ENCODE data around the gene PARM1.

The PARM1 gene

DNA sequence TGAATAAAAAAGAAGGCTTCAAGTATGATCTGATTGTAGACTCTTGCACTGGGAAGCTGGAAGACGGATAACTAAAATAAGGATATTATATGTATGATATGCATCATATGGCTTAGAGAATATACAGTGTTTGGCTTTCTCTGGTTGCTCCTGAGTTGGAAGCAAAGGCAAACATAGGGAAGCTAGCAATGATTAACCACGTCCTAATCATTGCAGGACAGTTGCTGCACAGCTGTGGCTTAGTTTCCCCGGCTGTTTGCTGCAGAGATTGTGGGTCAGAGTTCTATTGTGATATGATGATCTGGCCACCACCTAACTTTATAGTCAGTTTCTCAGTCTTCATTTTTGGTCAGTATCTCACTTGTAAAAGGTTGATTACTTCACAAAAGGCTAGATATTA is 36.3 kb upstream of the PARM1 start:
- H3K4me2 ChIP-seq (ENCODE audit: low read depth, low read length, poor library complexity, severe bottlenecking): no peak overlapping the region
- H3K36me3 ChIP-seq (ENCODE audit: low read length): no peaks in the 10 kb centered on the region
- no peaks in the 10 kb centered on the region for H3F3A ChIP-seq (ENCODE audit: insufficient read depth)
- no peak overlapping the region for H3K4me3 ChIP-seq (ENCODE audit: insufficient read depth, low read length, poor library complexity, severe bottlenecking)
- no peak overlapping the region for H3K9ac ChIP-seq (ENCODE audit: low read length)
- H3K9me3 ChIP-seq (ENCODE audit: insufficient read depth, low read length): no peaks in the 10 kb centered on the region
- no peak overlapping the region for H2AFZ ChIP-seq (ENCODE audit: low read depth, low read length, severe bottlenecking)
- H3K27me3 ChIP-seq (ENCODE audit: low read length): no peaks in the 10 kb centered on the region
- no peaks in the 10 kb centered on the region for H3K9me2 ChIP-seq (replicated peaks; ENCODE audit: insufficient read depth, low read length)
- H3K27ac ChIP-seq (ENCODE audit: low read depth, low read length): no peak overlapping the region
- H3K79me2 ChIP-seq (ENCODE audit: insufficient read depth, low read length): no peaks in the 10 kb centered on the region
- H4K20me1 ChIP-seq (ENCODE audit: low read depth, low read length): no peaks in the 10 kb centered on the region
- TF ChIP-seq CTCF (IDR thresholded peaks at IDR 0.05; ENCODE audit: insufficient read depth, low read length, poor library complexity, severe bottlenecking): no peak
- TF ChIP-seq EZH2phosphoT487 (conservative IDR thresholded peaks at IDR 0.05; ENCODE audit: low read length): no peak

DNA sequence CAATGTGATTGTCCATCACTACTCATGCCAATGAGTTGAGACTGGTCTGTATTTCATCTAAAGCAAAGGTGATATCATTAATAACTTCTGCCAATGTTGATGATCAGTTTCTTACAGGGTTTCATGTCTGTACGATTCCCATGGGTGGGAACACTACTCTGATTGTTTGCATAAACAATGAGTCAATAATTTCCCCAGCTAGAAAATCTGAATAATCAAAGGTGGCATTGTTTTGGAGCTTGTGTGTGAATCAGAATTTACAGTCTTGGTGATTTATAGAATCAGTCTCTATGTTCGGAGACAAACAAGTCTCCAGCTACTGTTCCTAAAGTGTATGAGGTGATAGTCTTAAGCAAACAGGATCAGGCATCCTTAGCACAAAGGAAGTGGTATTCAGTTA is 35.5 kb upstream of the PARM1 start:
- H3K9me2 ChIP-seq (replicated peaks; ENCODE audit: insufficient read depth, low read length): no peaks in the 10 kb centered on the region
- TF ChIP-seq EZH2phosphoT487 (conservative IDR thresholded peaks at IDR 0.05; ENCODE audit: low read length): no peak
- TF ChIP-seq CTCF (IDR thresholded peaks at IDR 0.05; ENCODE audit: insufficient read depth, low read length, poor library complexity, severe bottlenecking): no peak

DNA sequence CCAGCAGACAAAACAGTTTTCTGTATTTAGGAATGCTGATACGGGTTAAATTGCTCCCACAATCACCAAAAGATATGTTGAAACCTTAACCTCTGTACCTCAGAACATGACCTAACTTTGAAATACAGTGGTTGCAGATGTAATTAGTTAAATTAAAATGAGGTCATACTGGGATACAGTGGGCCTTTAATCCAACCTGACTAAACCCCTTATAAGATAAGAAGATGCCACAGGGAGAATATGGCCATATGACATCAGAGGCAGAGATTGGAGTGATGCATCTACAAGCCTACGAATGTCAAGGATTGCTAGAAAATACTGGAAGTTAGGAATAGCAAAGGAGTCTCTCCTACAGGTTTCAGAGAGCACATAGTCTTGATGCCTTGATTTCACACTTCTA is 32.1 kb upstream of the PARM1 start:
- H3K27ac ChIP-seq (ENCODE audit: low read depth, low read length): no peak overlapping the region
- no peaks in the 10 kb centered on the region for H4K20me1 ChIP-seq (ENCODE audit: low read depth, low read length)
- H2AFZ ChIP-seq (ENCODE audit: low read depth, low read length, severe bottlenecking): no peak overlapping the region
- H3K4me2 ChIP-seq (ENCODE audit: low read depth, low read length, poor library complexity, severe bottlenecking): no peak overlapping the region
- no peak overlapping the region for H3K9ac ChIP-seq (ENCODE audit: low read length)
- no peaks in the 10 kb centered on the region for H3K27me3 ChIP-seq (ENCODE audit: low read length)
- H3K9me2 ChIP-seq (replicated peaks; ENCODE audit: insufficient read depth, low read length): no peaks in the 10 kb centered on the region
- no peaks in the 10 kb centered on the region for H3K36me3 ChIP-seq (ENCODE audit: low read length)
- no peak overlapping the region for H3K4me3 ChIP-seq (ENCODE audit: insufficient read depth, low read length, poor library complexity, severe bottlenecking)
- no peaks in the 10 kb centered on the region for H3K79me2 ChIP-seq (ENCODE audit: insufficient read depth, low read length)
- no peaks in the 10 kb centered on the region for H3F3A ChIP-seq (ENCODE audit: insufficient read depth)
- H3K9me3 ChIP-seq (ENCODE audit: insufficient read depth, low read length): no peaks in the 10 kb centered on the region
- no peak for TF ChIP-seq CTCF (IDR thresholded peaks at IDR 0.05; ENCODE audit: insufficient read depth, low read length, poor library complexity, severe bottlenecking)
- TF ChIP-seq EZH2phosphoT487 (conservative IDR thresholded peaks at IDR 0.05; ENCODE audit: low read length): no peak

More for the DNA sequence above, 35.5 kb upstream of the PARM1 start:
- Histone ChIP-seq H3K27ac (ENCODE audit: low read depth, low read length) (no peak overlapping the region), H4K20me1 (ENCODE audit: low read depth, low read length) (no peaks in the 10 kb centered on the region), H3F3A (ENCODE audit: insufficient read depth) (no peaks in the 10 kb centered on the region), H3K27me3 (ENCODE audit: low read length) (no peaks in the 10 kb centered on the region), H3K4me2 (ENCODE audit: low read depth, low read length, poor library complexity, severe bottlenecking) (no peak overlapping the region), H3K79me2 (ENCODE audit: insufficient read depth, low read length) (no peaks in the 10 kb centered on the region), H3K9me3 (ENCODE audit: insufficient read depth, low read length) (no peaks in the 10 kb centered on the region), H3K36me3 (ENCODE audit: low read length) (no peaks in the 10 kb centered on the region), H2AFZ (ENCODE audit: low read depth, low read length, severe bottlenecking) (no peak overlapping the region), H3K4me3 (ENCODE audit: insufficient read depth, low read length, poor library complexity, severe bottlenecking) (no peak overlapping the region), H3K9ac (ENCODE audit: low read length) (no peak overlapping the region)

Measured in SU-DHL-6 (cell line).